ENCODE results near the gene COMT.
A peak's percentile ranks its signal among the peaks of the same experiment; 100 is the strongest.

COMT gene

GRCh38 chr22:19995611-19996339 is 54.2 kb downstream of the COMT start:
- no peak overlapping the region for H2AK5ac ChIP-seq (ENCODE audit: low read length)
- no peak for DNase-seq
- H3K4ac ChIP-seq (ENCODE audit: low read depth, low read length) = no peak overlapping the region
- H3K79me1 ChIP-seq (ENCODE audit: low read length) = no peaks in the 10 kb centered on the region
- no CpG with 5 or more reads among the region's 18 CpGs for WGBS (ENCODE audit: extremely low coverage, insufficient coverage, low lambda C conversion rate)
- no peak overlapping the region for H2BK120ac ChIP-seq (ENCODE audit: low read depth, low read length)
- H3K9ac ChIP-seq (ENCODE audit: low read length) = no peak overlapping the region
- no peaks in the 10 kb centered on the region for H3K27me3 ChIP-seq (ENCODE audit: insufficient read depth, low read length, poor library complexity)
- peaks cover 10% of the 10 kb centered on the region for H3K4me1 ChIP-seq (ENCODE audit: control insufficient read depth, low read depth, low read length)
- H4K8ac ChIP-seq (ENCODE audit: low read depth, low read length) = no peak overlapping the region
- no peaks in the 10 kb centered on the region for H3K79me2 ChIP-seq (ENCODE audit: control insufficient read depth, insufficient read depth, low read length)
- H4K5ac ChIP-seq (ENCODE audit: low read length) = no peak overlapping the region
- no peaks in the 10 kb centered on the region for H3K36me3 ChIP-seq (ENCODE audit: control insufficient read depth, insufficient read depth, low read length)
- no peak overlapping the region for H3K27ac ChIP-seq (ENCODE audit: low read depth, low read length)
- H3K4me2 ChIP-seq (ENCODE audit: low read length) = no peak overlapping the region
- no peak overlapping the region for H2BK5ac ChIP-seq (ENCODE audit: low read length)
- no peak overlapping the region for H3K4me3 ChIP-seq (ENCODE audit: low read length)
- no peak overlapping the region for H2BK15ac ChIP-seq (replicated peaks; ENCODE audit: low read depth)
- H3K56ac ChIP-seq (ENCODE audit: low read length) = no peak overlapping the region
- H3K18ac ChIP-seq (ENCODE audit: low read length) = no peak overlapping the region
- no peak overlapping the region for H3K23ac ChIP-seq (ENCODE audit: low read length)

GRCh38 chr22:19996694-19997384 is 55.3 kb downstream of the COMT start:
- no peak overlapping the region for H3K4me2 ChIP-seq (ENCODE audit: low read length)
- H3K4me1 ChIP-seq (ENCODE audit: control insufficient read depth, low read depth, low read length) = peaks cover 10% of the 10 kb centered on the region
- no peak overlapping the region for H2BK120ac ChIP-seq (ENCODE audit: low read depth, low read length)
- no peak overlapping the region for H2AK5ac ChIP-seq (ENCODE audit: low read length)
- no peak overlapping the region for H3K4me3 ChIP-seq (ENCODE audit: low read length)
- H3K36me3 ChIP-seq (ENCODE audit: control insufficient read depth, insufficient read depth, low read length) = no peaks in the 10 kb centered on the region
- no peak for DNase-seq
- H3K9ac ChIP-seq (ENCODE audit: low read length) = no peak overlapping the region
- H3K27ac ChIP-seq (ENCODE audit: low read depth, low read length) = no peak overlapping the region
- H4K8ac ChIP-seq (ENCODE audit: low read depth, low read length) = no peak overlapping the region
- H3K4ac ChIP-seq (ENCODE audit: low read depth, low read length) = no peak overlapping the region
- H2BK5ac ChIP-seq (ENCODE audit: low read length) = no peak overlapping the region
- H4K5ac ChIP-seq (ENCODE audit: low read length) = no peak overlapping the region
- H2BK15ac ChIP-seq (replicated peaks; ENCODE audit: low read depth) = no peak overlapping the region
- no peak overlapping the region for H3K56ac ChIP-seq (ENCODE audit: low read length)
- H3K27me3 ChIP-seq (ENCODE audit: insufficient read depth, low read length, poor library complexity) = no peaks in the 10 kb centered on the region
- WGBS (ENCODE audit: extremely low coverage, insufficient coverage, low lambda C conversion rate) = no CpG with 5 or more reads among the region's 12 CpGs
- no peaks in the 10 kb centered on the region for H3K79me1 ChIP-seq (ENCODE audit: low read length)
- no peak overlapping the region for H3K18ac ChIP-seq (ENCODE audit: low read length)
- H3K79me2 ChIP-seq (ENCODE audit: control insufficient read depth, insufficient read depth, low read length) = no peaks in the 10 kb centered on the region
- H3K23ac ChIP-seq (ENCODE audit: low read length) = no peak overlapping the region

- no peak overlapping the region for H3K4ac ChIP-seq (ENCODE audit: low read depth, low read length)
- H3K18ac ChIP-seq (ENCODE audit: low read length) = no peak overlapping the region
- no peak overlapping the region for H2AK5ac ChIP-seq (ENCODE audit: low read length)
- no peak overlapping the region for H2BK15ac ChIP-seq (replicated peaks; ENCODE audit: low read depth)
- H3K27me3 ChIP-seq (ENCODE audit: insufficient read depth, low read length, poor library complexity) = no peaks in the 10 kb centered on the region
- H4K5ac ChIP-seq (ENCODE audit: low read length) = no peak overlapping the region
- no peak overlapping the region for H2BK5ac ChIP-seq (ENCODE audit: low read length)
- no CpG with 5 or more reads among the region's 19 CpGs for WGBS (ENCODE audit: extremely low coverage, insufficient coverage, low lambda C conversion rate)
- no peak overlapping the region for H3K27ac ChIP-seq (ENCODE audit: low read depth, low read length)
- H3K79me1 ChIP-seq (ENCODE audit: low read length) = no peaks in the 10 kb centered on the region
- no peak overlapping the region for H3K23ac ChIP-seq (ENCODE audit: low read length)
- H3K56ac ChIP-seq (ENCODE audit: low read length) = peak overlapping the region; percentile 11
- no peak overlapping the region for H3K4me3 ChIP-seq (ENCODE audit: low read length)
- H3K4me2 ChIP-seq (ENCODE audit: low read length) = no peak overlapping the region
- H2BK120ac ChIP-seq (ENCODE audit: low read depth, low read length) = no peak overlapping the region
- no peak overlapping the region for H4K8ac ChIP-seq (ENCODE audit: low read depth, low read length)
- peaks cover 10% of the 10 kb centered on the region for H3K4me1 ChIP-seq (ENCODE audit: control insufficient read depth, low read depth, low read length)
- no peak for DNase-seq
- no peak overlapping the region for H3K9ac ChIP-seq (ENCODE audit: low read length)
- H3K36me3 ChIP-seq (ENCODE audit: control insufficient read depth, insufficient read depth, low read length) = no peaks in the 10 kb centered on the region
- H3K79me2 ChIP-seq (ENCODE audit: control insufficient read depth, insufficient read depth, low read length) = no peaks in the 10 kb centered on the region
These were observed 56.1 kb downstream of the COMT start for GRCh38 chr22:19997561-19998231.

- Histone ChIP-seq H2BK120ac (ENCODE audit: low read depth, low read length) (no peak overlapping the region), H3K27me3 (ENCODE audit: insufficient read depth, low read length, poor library complexity) (no peaks in the 10 kb centered on the region), H3K56ac (ENCODE audit: low read length) (peak overlapping the region; percentile 32), H2BK15ac (replicated peaks; ENCODE audit: low read depth) (no peak overlapping the region), H3K4ac (ENCODE audit: low read depth, low read length) (no peak overlapping the region), H3K18ac (ENCODE audit: low read length) (no peak overlapping the region), H4K5ac (ENCODE audit: low read length) (no peak overlapping the region), H3K9ac (ENCODE audit: low read length) (no peak overlapping the region), H2BK5ac (ENCODE audit: low read length) (peak overlapping the region; percentile 32), H4K8ac (ENCODE audit: low read depth, low read length) (no peak overlapping the region), H3K27ac (ENCODE audit: low read depth, low read length) (peak overlapping the region; percentile 17), H2AK5ac (ENCODE audit: low read length) (no peak overlapping the region), H3K4me1 (ENCODE audit: control insufficient read depth, low read depth, low read length) (peaks cover 10% of the 10 kb centered on the region), H3K4me2 (ENCODE audit: low read length) (no peak overlapping the region), H3K23ac (ENCODE audit: low read length) (no peak overlapping the region), H3K36me3 (ENCODE audit: control insufficient read depth, insufficient read depth, low read length) (no peaks in the 10 kb centered on the region), H3K79me2 (ENCODE audit: control insufficient read depth, insufficient read depth, low read length) (no peaks in the 10 kb centered on the region), H3K4me3 (ENCODE audit: low read length) (no peak overlapping the region), H3K79me1 (ENCODE audit: low read length) (no peaks in the 10 kb centered on the region)
- no CpG with 5 or more reads among the region's 16 CpGs for WGBS (ENCODE audit: extremely low coverage, insufficient coverage, low lambda C conversion rate)
- DNase-seq = peak; percentile 47
These were observed 56.8 kb downstream of the COMT start for GRCh38 chr22:19998232-19998951.

- peaks cover 10% of the 10 kb centered on the region for H3K4me1 ChIP-seq (ENCODE audit: control insufficient read depth, low read depth, low read length)
- peak overlapping the region; percentile 32 for H2BK5ac ChIP-seq (ENCODE audit: low read length)
- no peak overlapping the region for H3K27ac ChIP-seq (ENCODE audit: low read depth, low read length)
These were observed 57.6 kb downstream of the COMT start for GRCh38 chr22:19998991-19999820.

More at GRCh38 chr22:19998991-19999820, 57.6 kb downstream of the COMT start:
- no peak overlapping the region for H3K9ac ChIP-seq (ENCODE audit: low read length)
- H3K23ac ChIP-seq (ENCODE audit: low read length) = no peak overlapping the region
- H2BK120ac ChIP-seq (ENCODE audit: low read depth, low read length) = no peak overlapping the region
- H3K18ac ChIP-seq (ENCODE audit: low read length) = no peak overlapping the region
- no peaks in the 10 kb centered on the region for H3K79me1 ChIP-seq (ENCODE audit: low read length)
- no peak overlapping the region for H2BK15ac ChIP-seq (replicated peaks; ENCODE audit: low read depth)
- WGBS (ENCODE audit: extremely low coverage, insufficient coverage, low lambda C conversion rate) = no CpG with 5 or more reads among the region's 8 CpGs
- H3K4ac ChIP-seq (ENCODE audit: low read depth, low read length) = no peak overlapping the region
- DNase-seq = no peak
- no peak overlapping the region for H4K8ac ChIP-seq (ENCODE audit: low read depth, low read length)
- H3K56ac ChIP-seq (ENCODE audit: low read length) = peak overlapping the region; percentile 22
- no peaks in the 10 kb centered on the region for H3K79me2 ChIP-seq (ENCODE audit: control insufficient read depth, insufficient read depth, low read length)
- no peak overlapping the region for H3K4me2 ChIP-seq (ENCODE audit: low read length)
- H4K5ac ChIP-seq (ENCODE audit: low read length) = no peak overlapping the region
- H3K36me3 ChIP-seq (ENCODE audit: control insufficient read depth, insufficient read depth, low read length) = no peaks in the 10 kb centered on the region
- no peak overlapping the region for H3K4me3 ChIP-seq (ENCODE audit: low read length)
- H2AK5ac ChIP-seq (ENCODE audit: low read length) = no peak overlapping the region
- no peaks in the 10 kb centered on the region for H3K27me3 ChIP-seq (ENCODE audit: insufficient read depth, low read length, poor library complexity)
